Measurements from ENCODE around the gene C11orf52. TPM values are rescaled to one million over a fixed set of nuclear protein-coding genes. Genes with fewer than 3 reads are reported as not detected.

The C11orf52 gene
- polyA plus RNA-seq, 3 donors, result not detected

DNA sequence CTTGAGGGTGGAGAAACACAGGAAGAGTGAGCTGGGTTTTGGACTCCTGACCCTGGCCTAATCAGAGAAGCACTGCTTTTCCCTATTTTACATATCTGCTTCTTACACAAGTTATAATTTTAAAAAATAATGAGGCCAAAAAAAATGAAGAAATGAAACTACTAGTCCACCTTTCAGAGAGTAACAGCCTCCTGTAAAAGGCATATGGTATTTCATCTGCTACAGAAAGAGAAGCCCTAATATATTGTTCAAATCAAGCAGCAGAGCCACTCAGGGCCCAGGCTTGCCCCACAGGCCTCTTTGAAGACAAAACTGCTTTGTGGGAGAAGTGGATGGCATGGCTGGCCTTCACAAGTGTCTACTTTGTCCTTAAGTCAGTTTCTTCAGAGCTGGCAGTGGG, 28.4 kb downstream of the C11orf52 start:
- H2AFZ ChIP-seq (ENCODE audit: insufficient read depth, low read depth, low read length, poor library complexity, severe bottlenecking), result peak overlapping the region; percentile 36
- Mint-ChIP-seq H3K4me1 (peaks cover 27% of the 10 kb centered on the region), H3K9me3 (peaks cover 0 to 7% (median 0%) of the 10 kb centered on the region in 7 donors)

GRCh38 chr11:111949519-111950426, 31.1 kb downstream of the C11orf52 start:
- no peaks in the 10 kb centered on the region for H3K36me3 ChIP-seq (replicated peaks in 1 of 2; ENCODE audit: control insufficient read depth in 1 of 2, insufficient read depth in 2 of 2, low read length in 2 of 2)
- Mint-ChIP-seq H3K27me3 (ENCODE audit: low read depth in 3 of 3) (peaks cover 0 to 1% (median 0%) of the 10 kb centered on the region in 3 donors), H3K9me3 (peaks cover 0 to 8% (median 0%) of the 10 kb centered on the region in 7 donors), H3K36me3 (no peaks in the 10 kb centered on the region), H3K27ac (peak overlapping the region in 4 of 7 donors; percentile 0 to 46 (median 2)), H3K4me1 (peaks cover 22% of the 10 kb centered on the region), H3K4me3 (no peak overlapping the region)
- peak overlapping the region; percentile 21 for H2AFZ ChIP-seq (ENCODE audit: insufficient read depth, low read depth, low read length, poor library complexity, severe bottlenecking)
- no peak overlapping the region for H3K4me2 ChIP-seq (replicated peaks; ENCODE audit: extremely low read depth, low read length, poor library complexity, severe bottlenecking)
- peaks cover 3 to 14% of the 10 kb centered on the region in 2 donors for H3K4me1 ChIP-seq (ENCODE audit: control insufficient read depth in 1 of 2, insufficient read depth in 2 of 2, low read length in 2 of 2)
- no peak overlapping the region for H3K4me3 ChIP-seq (replicated peaks in 1 of 3; ENCODE audit: low read depth in 2 of 3, low read length in 3 of 3)
- H3K27ac ChIP-seq (ENCODE audit: low read depth in 1 of 2, low read length in 2 of 2), result no peak overlapping the region
- no peaks in the 10 kb centered on the region for H3K79me2 ChIP-seq (ENCODE audit: insufficient read depth, low read length)
- no peaks in the 10 kb centered on the region for H3K27me3 ChIP-seq (ENCODE audit: control insufficient read depth in 2 of 2, insufficient read depth in 2 of 2, low read length in 2 of 2)
- H4K20me1 ChIP-seq (ENCODE audit: insufficient read depth, low read length), result no peaks in the 10 kb centered on the region
- intact Hi-C loops (cut with micrococcal nuclease), result no loop called here
- H3K9ac ChIP-seq (ENCODE audit: insufficient read depth, low read length, poor library complexity, severe bottlenecking), result no peak overlapping the region
- TF ChIP-seq, protein P1, sequence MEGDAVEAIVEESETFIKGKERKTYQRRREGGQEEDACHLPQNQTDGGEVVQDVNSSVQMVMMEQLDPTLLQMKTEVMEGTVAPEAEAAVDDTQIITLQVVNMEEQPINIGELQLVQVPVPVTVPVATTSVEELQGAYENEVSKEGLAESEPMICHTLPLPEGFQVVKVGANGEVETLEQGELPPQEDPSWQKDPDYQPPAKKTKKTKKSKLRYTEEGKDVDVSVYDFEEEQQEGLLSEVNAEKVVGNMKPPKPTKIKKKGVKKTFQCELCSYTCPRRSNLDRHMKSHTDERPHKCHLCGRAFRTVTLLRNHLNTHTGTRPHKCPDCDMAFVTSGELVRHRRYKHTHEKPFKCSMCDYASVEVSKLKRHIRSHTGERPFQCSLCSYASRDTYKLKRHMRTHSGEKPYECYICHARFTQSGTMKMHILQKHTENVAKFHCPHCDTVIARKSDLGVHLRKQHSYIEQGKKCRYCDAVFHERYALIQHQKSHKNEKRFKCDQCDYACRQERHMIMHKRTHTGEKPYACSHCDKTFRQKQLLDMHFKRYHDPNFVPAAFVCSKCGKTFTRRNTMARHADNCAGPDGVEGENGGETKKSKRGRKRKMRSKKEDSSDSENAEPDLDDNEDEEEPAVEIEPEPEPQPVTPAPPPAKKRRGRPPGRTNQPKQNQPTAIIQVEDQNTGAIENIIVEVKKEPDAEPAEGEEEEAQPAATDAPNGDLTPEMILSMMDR (IDR thresholded peaks at IDR 0.05), result no peak
- H3K9me3 ChIP-seq (replicated peaks in 1 of 2; ENCODE audit: control insufficient read depth in 1 of 2, insufficient read depth in 1 of 2, low read length in 2 of 2), result no peaks in the 10 kb centered on the region
- DNase-seq, result no peak
- 85% methylated on average over 2 of the region's 7 CpGs for WGBS (ENCODE audit: insufficient coverage)

More for the DNA sequence above, 28.4 kb downstream of the C11orf52 start:
- peaks cover 0 to 1% (median 0%) of the 10 kb centered on the region in 3 donors for H3K27me3 Mint-ChIP-seq (ENCODE audit: low read depth in 3 of 3)
- Histone ChIP-seq H3K4me2 (replicated peaks; ENCODE audit: extremely low read depth, low read length, poor library complexity, severe bottlenecking) (no peak overlapping the region), H3K36me3 (replicated peaks in 1 of 2; ENCODE audit: control insufficient read depth in 1 of 2, insufficient read depth in 2 of 2, low read length in 2 of 2) (no peaks in the 10 kb centered on the region), H3K4me3 (replicated peaks in 1 of 3; ENCODE audit: low read depth in 2 of 3, low read length in 3 of 3) (no peak overlapping the region), H3K9ac (ENCODE audit: insufficient read depth, low read length, poor library complexity, severe bottlenecking) (no peak overlapping the region), H3K27ac (ENCODE audit: low read depth in 1 of 2, low read length in 2 of 2) (no peak overlapping the region), H3K79me2 (ENCODE audit: insufficient read depth, low read length) (no peaks in the 10 kb centered on the region), H3K27me3 (ENCODE audit: control insufficient read depth in 2 of 2, insufficient read depth in 2 of 2, low read length in 2 of 2) (no peaks in the 10 kb centered on the region), H4K20me1 (ENCODE audit: insufficient read depth, low read length) (no peaks in the 10 kb centered on the region), H3K9me3 (replicated peaks in 1 of 2; ENCODE audit: control insufficient read depth in 1 of 2, insufficient read depth in 1 of 2, low read length in 2 of 2) (no peaks in the 10 kb centered on the region), H3K4me1 (ENCODE audit: control insufficient read depth in 1 of 2, insufficient read depth in 2 of 2, low read length in 2 of 2) (peaks cover 8 to 14% of the 10 kb centered on the region in 2 donors)
- intact Hi-C loops (cut with micrococcal nuclease), result no loop called here
- H3K4me3 Mint-ChIP-seq, result no peak overlapping the region
- TF ChIP-seq, protein P1 (IDR thresholded peaks at IDR 0.05), result no peak
- DNase-seq, result no peak
- H3K36me3 Mint-ChIP-seq, result no peaks in the 10 kb centered on the region
- H3K27ac Mint-ChIP-seq, result peak overlapping the region in 4 of 7 donors; percentile 10 to 83 (median 56)
